GM21390 (cell line): ENCODE data around the gene SAC3D1.

Experiments used
- ATAC-seq: cut with Tn5 transposase; IDR thresholded peaks from one replicate; pipeline ENCODE4 v1.9.1; 2021; ENCODE audit not compliant: unreplicated experiment

The SAC3D1 gene

GRCh38 chr11:65087216-65087615 is 46.2 kb downstream of the SAC3D1 start:
- no peak for ATAC-seq

- ATAC-seq = no peak
Measured at GRCh38 chr11:65087827-65088226, 46.8 kb downstream of the SAC3D1 start.

GRCh38 chr11:65089621-65090020 is 48.6 kb downstream of the SAC3D1 start:
- no peak for ATAC-seq

- ATAC-seq = no peak
Measured at GRCh38 chr11:65090628-65091027, 49.6 kb downstream of the SAC3D1 start.
